IMR-90 (cell line): Measurements from ENCODE around the gene NCAPH2.

ENCODE experiments used
- BHLHE40 ChIP-seq: fragments of 150-350 bp; IDR thresholded peaks from 2 replicates; pipeline ENCODE4 v1.6.1; 2016; ENCODE audit warnings: mild to moderate bottlenecking, low read depth, low read length
- CEBPB ChIP-seq: IDR thresholded peaks from 2 replicates; pipeline ENCODE4 v1.6.1; 2012; ENCODE audit warnings: low read depth, low read length, improper control_type of control experiment
- CTCF ChIP-seq: conservative IDR thresholded peaks from 2 replicates; pipeline ENCODE4 v1.5.1; 2012; ENCODE audit warnings: mild to moderate bottlenecking, low read depth, low read length, improper control_type of control experiment
- MAFK ChIP-seq: IDR thresholded peaks from 2 replicates; pipeline ENCODE4 v1.6.1; 2012; ENCODE audit warnings: low read depth, low read length, improper control_type of control experiment
- NFE2L2 ChIP-seq: fragments of 150-350 bp; IDR thresholded peaks from 2 replicates; pipeline ENCODE4 v1.6.1; 2016; ENCODE audit warnings: low read depth, mild to moderate bottlenecking, low read length
- POLR2A ChIP-seq: IDR thresholded peaks from 2 replicates; pipeline ENCODE4 v1.6.1; 2012; ENCODE audit warnings: mild to moderate bottlenecking, low read depth, low read length
- RAD21 ChIP-seq: IDR thresholded peaks from 2 replicates; pipeline ENCODE4 v1.6.1; 2012; ENCODE audit warnings: low read length, improper control_type of control experiment
- RFX5 ChIP-seq: IDR thresholded peaks from 2 replicates; pipeline ENCODE4 v1.8.0; 2012; ENCODE audit warnings: low read depth, mild to moderate bottlenecking, low read length, moderate library complexity
- SMC3 ChIP-seq: fragments of 150-350 bp; IDR thresholded peaks from 2 replicates; pipeline ENCODE4 v1.6.1; 2016; ENCODE audit warnings: low read depth, mild to moderate bottlenecking, antibody characterized with exemption, low read length, moderate library complexity

GRCh38 chr22:50471197-50471847, 36.7 kb upstream of the NCAPH2 start:
- TF ChIP-seq CTCF (no peak), RAD21 (no peak), CEBPB (no peak), POLR2A (no peak), SMC3 (no peak), RFX5 (no peak), NFE2L2 (no peak), BHLHE40 (no peak), MAFK (no peak)
